PC-9 (cell line): ENCODE measurements around the gene DNAH6.

Experiments
- EZH2 ChIP-seq: fragments of 200-600 bp; sonication (generic); IDR thresholded peaks from 2 replicates; pipeline ENCODE4 v1.8.0; 2017; ENCODE audit warnings: antibody characterized with exemption, low read depth
- TF ChIP-seq, protein P1 (sequence below): fragments of 200-600 bp; sonication (generic); conservative IDR thresholded peaks from 2 replicates; pipeline ENCODE4 v1.6.1; 2017; ENCODE audit warnings: mixed run types, antibody characterized with exemption, mild to moderate bottlenecking, moderate library complexity

DNA sequence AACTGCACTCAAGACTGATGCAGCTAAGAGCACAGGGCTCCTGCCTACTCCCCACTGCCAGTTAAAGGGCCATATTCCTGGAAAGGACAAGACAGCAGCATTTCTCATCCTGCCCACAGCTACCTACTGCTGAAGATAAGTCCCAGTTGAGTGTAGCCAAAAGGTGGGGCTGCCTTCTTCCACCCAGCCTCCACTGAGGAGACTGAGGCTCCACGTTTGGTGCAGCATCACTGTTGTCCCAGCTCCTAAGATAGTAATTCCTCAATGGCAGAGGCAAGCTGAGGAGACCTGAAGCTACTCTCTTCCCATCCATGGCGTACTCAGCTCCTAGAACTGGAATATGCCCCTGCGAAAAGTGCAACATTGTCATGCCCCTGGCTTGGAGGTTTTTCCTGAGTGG is 214.9 kb downstream of the DNAH6 start:
- TF ChIP-seq EZH2: no peak
- TF ChIP-seq, protein P1, sequence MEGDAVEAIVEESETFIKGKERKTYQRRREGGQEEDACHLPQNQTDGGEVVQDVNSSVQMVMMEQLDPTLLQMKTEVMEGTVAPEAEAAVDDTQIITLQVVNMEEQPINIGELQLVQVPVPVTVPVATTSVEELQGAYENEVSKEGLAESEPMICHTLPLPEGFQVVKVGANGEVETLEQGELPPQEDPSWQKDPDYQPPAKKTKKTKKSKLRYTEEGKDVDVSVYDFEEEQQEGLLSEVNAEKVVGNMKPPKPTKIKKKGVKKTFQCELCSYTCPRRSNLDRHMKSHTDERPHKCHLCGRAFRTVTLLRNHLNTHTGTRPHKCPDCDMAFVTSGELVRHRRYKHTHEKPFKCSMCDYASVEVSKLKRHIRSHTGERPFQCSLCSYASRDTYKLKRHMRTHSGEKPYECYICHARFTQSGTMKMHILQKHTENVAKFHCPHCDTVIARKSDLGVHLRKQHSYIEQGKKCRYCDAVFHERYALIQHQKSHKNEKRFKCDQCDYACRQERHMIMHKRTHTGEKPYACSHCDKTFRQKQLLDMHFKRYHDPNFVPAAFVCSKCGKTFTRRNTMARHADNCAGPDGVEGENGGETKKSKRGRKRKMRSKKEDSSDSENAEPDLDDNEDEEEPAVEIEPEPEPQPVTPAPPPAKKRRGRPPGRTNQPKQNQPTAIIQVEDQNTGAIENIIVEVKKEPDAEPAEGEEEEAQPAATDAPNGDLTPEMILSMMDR: no peak
